CD14-positive monocyte (primary cell): ENCODE measurements around the gene LPCAT3. TPM values are rescaled to one million over a fixed set of nuclear protein-coding genes. Genes with fewer than 3 reads are reported as not detected.
A peak's percentile ranks its signal among the peaks of the same experiment; 100 is the strongest.

Experiments
- DNase-seq, 3 donors: peaks; one replicate each; pipeline ENCODE4 v3.0.0-alpha.2; 2011 to 2022
- H2AFZ ChIP-seq: 2 replicates; pipeline ENCODE4 v1.6.0; 2012; ENCODE audit warnings: mild to moderate bottlenecking, low read depth, low read length, inconsistent platforms; ENCODE audit not compliant: insufficient read depth, poor library complexity, severe bottlenecking
- H3K27ac ChIP-seq, 2 donors: 1 replicate in 1 of 2; 2 replicates in 1 of 2; pipeline ENCODE4 v1.5.1; 2012 to 2013; ENCODE audit warnings: low read length in 2 of 2, control low read depth in 1 of 2, inconsistent platforms in 1 of 2, low read depth in 1 of 2, mild to moderate bottlenecking in 1 of 2
- H3K27me3 ChIP-seq, 2 donors: one replicate each; pipeline versions ENCODE4 v1.6.0 to v1.6.1; 2011 to 2013; ENCODE audit warnings: low read length in 2 of 2; ENCODE audit not compliant: control insufficient read depth in 2 of 2, insufficient read depth in 2 of 2
- H3K36me3 ChIP-seq, 2 donors: replicated peaks in 1 of 2; 1 replicate in 1 of 2; 2 replicates in 1 of 2; pipeline versions ENCODE4 v1.5.1 to v1.6.1; 2012 to 2013; ENCODE audit warnings: low read length in 2 of 2, control low read depth in 1 of 2, inconsistent platforms in 1 of 2, mild to moderate bottlenecking in 1 of 2; ENCODE audit not compliant: insufficient read depth in 2 of 2, control insufficient read depth in 1 of 2
- H3K4me1 ChIP-seq, 2 donors: 1 replicate in 1 of 2; 2 replicates in 1 of 2; pipeline versions ENCODE4 v1.5.1 to v1.6.1; 2012 to 2013; ENCODE audit warnings: low read length in 2 of 2, control low read depth in 1 of 2, inconsistent platforms in 1 of 2, mild to moderate bottlenecking in 1 of 2, moderate library complexity in 1 of 2; ENCODE audit not compliant: insufficient read depth in 2 of 2, control insufficient read depth in 1 of 2
- H3K4me2 ChIP-seq: replicated peaks from 2 replicates; pipeline ENCODE3; 2012; ENCODE audit warnings: low read length, moderate library complexity, mild to moderate bottlenecking; ENCODE audit not compliant: poor library complexity, severe bottlenecking; ENCODE audit errors: extremely low read depth
- H3K4me3 ChIP-seq, 3 experiments: fragments of 200-600 bp in 1 of 3; sonication (generic) in 1 of 3; replicated peaks in 1 of 3; 1 replicate in 2 of 3; 2 replicates in 1 of 3; pipeline ENCODE4 v1.5.1; 2011 to 2013; ENCODE audit warnings: low read length in 3 of 3, mild to moderate bottlenecking in 3 of 3, control low read depth in 2 of 3, low read depth in 2 of 3, inconsistent platforms in 1 of 3, moderate library complexity in 1 of 3
- H3K79me2 ChIP-seq: 2 replicates; pipeline ENCODE4 v1.6.0; 2012; ENCODE audit warnings: mild to moderate bottlenecking, control low read depth, inconsistent platforms, low read length, moderate library complexity; ENCODE audit not compliant: insufficient read depth
- H3K9ac ChIP-seq: 2 replicates; pipeline ENCODE4 v1.6.0; 2017; ENCODE audit warnings: low read length, mild to moderate bottlenecking; ENCODE audit not compliant: insufficient read depth, poor library complexity, severe bottlenecking
- H3K9me3 ChIP-seq, 2 donors: replicated peaks in 1 of 2; 1 replicate in 1 of 2; 2 replicates in 1 of 2; pipeline versions ENCODE4 v1.5.1 to v1.6.1; 2012 to 2013; ENCODE audit warnings: low read length in 2 of 2, control low read depth in 1 of 2; ENCODE audit not compliant: control insufficient read depth in 1 of 2, insufficient read depth in 1 of 2
- H4K20me1 ChIP-seq: 2 replicates; pipeline ENCODE4 v1.6.0; 2012; ENCODE audit warnings: mild to moderate bottlenecking, low read length, control low read depth, moderate library complexity; ENCODE audit not compliant: insufficient read depth
- H3K27ac Mint-ChIP-seq, 7 donors: one replicate each; pipeline ENCODE4 v1.8.0; 2020; ENCODE audit warnings: mild to moderate bottlenecking in 7 of 7, mixed read lengths in 7 of 7, moderate library complexity in 6 of 7, inconsistent platforms in 2 of 7
- H3K27me3 Mint-ChIP-seq, 3 donors: one replicate each; pipeline ENCODE4 v1.8.0; 2021 to 2022; ENCODE audit warnings: low read depth in 3 of 3, mild to moderate bottlenecking in 3 of 3, mixed read lengths in 3 of 3, moderate library complexity in 3 of 3, inconsistent platforms in 1 of 3
- H3K36me3 Mint-ChIP-seq, 2 donors: one replicate each; pipeline ENCODE4 v1.8.0; 2020; ENCODE audit warnings: mixed read lengths in 2 of 2, inconsistent platforms in 1 of 2, mild to moderate bottlenecking in 1 of 2
- H3K4me1 Mint-ChIP-seq: one replicate; pipeline ENCODE4 v1.8.0; 2020; ENCODE audit warnings: mild to moderate bottlenecking, mixed read lengths
- H3K4me3 Mint-ChIP-seq, 2 donors: one replicate each; pipeline ENCODE4 v1.8.0; 2020; ENCODE audit warnings: mild to moderate bottlenecking in 2 of 2, mixed read lengths in 2 of 2, moderate library complexity in 1 of 2
- H3K9me3 Mint-ChIP-seq, 7 donors: one replicate each; pipeline ENCODE4 v1.8.0; 2020 to 2022; ENCODE audit warnings: mixed read lengths in 7 of 7, mild to moderate bottlenecking in 6 of 7, moderate library complexity in 6 of 7, inconsistent platforms in 2 of 7
- CTCF ChIP-seq: fragments of 200-600 bp; IDR thresholded peaks from one replicate; pipeline ENCODE4 v1.8.0; 2022; ENCODE audit warnings: antibody characterized with exemption, mild to moderate bottlenecking
- WGBS: methylation state at CpG from one replicate; pipeline ENCODE4 v1.1.5; 2013; ENCODE audit warnings: missing lambda C conversion rate; ENCODE audit not compliant: insufficient coverage; 5-methylcytosine and 5-hydroxymethylcytosine counted together
- intact Hi-C, 2 donors: fragments of 100-400 bp; cut with micrococcal nuclease; formaldehyde crosslinking; loops; one replicate each; pipeline versions ENCODE4 v1.15.0 to v1.15.1; 2023
- polyA plus RNA-seq, 3 donors: library from polyadenylated mRNA; depleted of rRNA in 1 of 3; unstranded in 2 of 3; stranded (reverse) in 1 of 3; fragments of 300-500 nt in 2 of 3; fragments of >200 nt in 1 of 3; fragmentation: Illumina TruSeq in 2 of 3; gene quantifications; 1 replicate in 2 of 3; 2 replicates in 1 of 3; pipeline ENCODE4 v1.2.3, GENCODE V29; 2012 to 2021

Gene LPCAT3
- polyA plus RNA-seq, 3 donors = 50.9 to 62.7 (median 54.1) TPM

- Histone ChIP-seq H3K9ac (peak overlapping the region; percentile 93), H2AFZ (peak overlapping the region; percentile 49), H4K20me1 (peaks cover 74% of the 10 kb centered on the region), H3K4me1 (peaks cover 77 to 84% of the 10 kb centered on the region in 2 donors), H3K36me3 (peaks cover 55 to 59% of the 10 kb centered on the region in 2 donors), H3K9me3 (no peaks in the 10 kb centered on the region), H3K27me3 (no peaks in the 10 kb centered on the region), H3K4me3 (peak overlapping the region; percentile 61 to 99 (median 98)), H3K79me2 (peaks cover 88% of the 10 kb centered on the region), H3K4me2 (peak overlapping the region; percentile 92), H3K27ac (peak overlapping the region; percentile 87 to 95)
- TF ChIP-seq CTCF = no peak
- peaks cover 0 to 2% (median 0%) of the 10 kb centered on the region in 7 donors for H3K9me3 Mint-ChIP-seq
- intact Hi-C loops = loop anchor here in 1 of 2 donors (1.0 to 10.0 kb wide), 3 partner anchors 8 to 419 kb away; partner anchors contain the start of genes GAPDH and LPCAT3
- peak overlapping the region; percentile 93 to 98 (median 96) for H3K27ac Mint-ChIP-seq
- peaks cover 59 to 68% of the 10 kb centered on the region in 2 donors for H3K36me3 Mint-ChIP-seq
- H3K4me1 Mint-ChIP-seq = peaks cover 73% of the 10 kb centered on the region
- peaks cover 0 to 3% (median 0%) of the 10 kb centered on the region in 3 donors for H3K27me3 Mint-ChIP-seq
- peak; percentile 86 to 89 (median 89) for DNase-seq
- H3K4me3 Mint-ChIP-seq = peak overlapping the region; percentile 97 to 99
- 0% methylated on average over 14 of the region's 24 CpGs for WGBS
Measured at GRCh38 chr12:6953442-6954315, 64.6 kb downstream of the LPCAT3 start.

GRCh38 chr12:6952863-6953441 is 65.3 kb downstream of the LPCAT3 start:
- no peaks in the 10 kb centered on the region for H3K27me3 ChIP-seq
- no peaks in the 10 kb centered on the region for H3K9me3 ChIP-seq
- H2AFZ ChIP-seq = no peak overlapping the region
- H3K36me3 ChIP-seq = peaks cover 48 to 52% of the 10 kb centered on the region in 2 donors
- H3K4me3 ChIP-seq = peak overlapping the region; percentile 61 to 99 (median 98)
- H3K4me1 ChIP-seq = peaks cover 77 to 84% of the 10 kb centered on the region in 2 donors
- H3K4me2 ChIP-seq = peak overlapping the region; percentile 92
- peak overlapping the region; percentile 87 to 95 for H3K27ac ChIP-seq
- WGBS = 11% methylated on average over 7 of the region's 15 CpGs
- peaks cover 87% of the 10 kb centered on the region for H3K79me2 ChIP-seq
- peaks cover 67% of the 10 kb centered on the region for H4K20me1 ChIP-seq
- no peak for TF ChIP-seq CTCF
- Mint-ChIP-seq H3K27ac (peak overlapping the region; percentile 93 to 98 (median 96)), H3K27me3 (peaks cover 0 to 3% (median 0%) of the 10 kb centered on the region in 3 donors), H3K4me3 (peak overlapping the region; percentile 97 to 99), H3K36me3 (peaks cover 52 to 61% of the 10 kb centered on the region in 2 donors), H3K4me1 (peaks cover 73% of the 10 kb centered on the region), H3K9me3 (peaks cover 0 to 2% (median 0%) of the 10 kb centered on the region in 7 donors)
- peak overlapping the region; percentile 93 for H3K9ac ChIP-seq
- intact Hi-C loops = loop anchor here in 1 of 2 donors (1.0 to 10.0 kb wide), 3 partner anchors 8 to 418 kb away; partner anchors contain the start of genes GAPDH and LPCAT3
- no peak for DNase-seq
